Measurements from ENCODE around the gene ASXL1.
A peak's percentile ranks its signal among the peaks of the same experiment; 100 is the strongest.

Gene ASXL1

DNA sequence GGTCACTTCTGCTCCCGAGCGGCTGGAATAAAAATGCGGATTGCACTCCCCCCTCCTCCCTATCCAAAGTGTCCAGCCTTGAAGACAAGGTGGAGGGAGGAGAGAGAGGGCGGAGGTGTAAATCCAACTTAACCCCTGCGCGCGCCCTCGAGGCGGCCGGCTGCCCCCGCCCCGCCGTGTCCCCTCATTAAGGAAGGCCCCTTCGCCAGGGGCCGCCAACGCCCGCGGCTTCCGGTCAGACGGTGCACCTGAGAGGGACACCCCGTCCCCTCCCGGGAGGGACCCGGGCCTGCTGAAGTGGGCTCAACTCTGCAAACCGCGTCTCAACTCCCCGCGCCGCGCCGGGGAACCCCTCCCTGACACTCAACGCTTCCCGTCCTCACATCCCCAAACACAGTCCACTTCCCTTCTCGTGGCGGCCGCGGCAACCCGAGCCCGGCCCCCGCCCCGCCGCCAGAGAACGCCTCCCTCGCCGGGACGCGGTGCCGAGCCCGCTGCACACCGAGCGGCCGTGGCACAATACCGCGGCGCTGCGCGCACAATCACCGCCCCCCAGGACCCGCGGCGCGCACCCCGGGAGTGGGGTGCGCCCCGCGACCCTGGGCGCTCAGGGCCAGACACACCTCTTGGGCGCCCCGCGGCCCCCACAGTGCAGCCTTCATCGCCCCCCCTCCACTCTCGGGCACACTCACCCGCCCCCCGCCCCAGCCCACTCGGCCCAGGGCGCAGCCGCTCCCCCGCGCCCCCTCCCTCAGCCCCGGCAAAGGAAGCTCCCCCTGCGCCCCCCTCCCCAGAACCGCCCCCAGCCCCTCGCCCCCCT, 124.5 kb downstream of the ASXL1 start:
- no peak for DNase-seq (ENCODE audit: extremely low read depth, low read depth)
- TF ChIP-seq CTCF (IDR thresholded peaks at IDR 0.05; ENCODE audit: low read depth, low read length): no peak

GRCh38 chr20:32483351-32484224, 125.5 kb downstream of the ASXL1 start:
- DNase-seq (ENCODE audit: extremely low read depth, low read depth): peak; percentile 19
- no peak for TF ChIP-seq CTCF (IDR thresholded peaks at IDR 0.05; ENCODE audit: low read depth, low read length)

- DNase-seq (ENCODE audit: extremely low read depth, low read depth): no peak
- no peak for TF ChIP-seq CTCF (IDR thresholded peaks at IDR 0.05; ENCODE audit: low read depth, low read length)
These were observed 126.3 kb downstream of the ASXL1 start for GRCh38 chr20:32484225-32484957.

DNA sequence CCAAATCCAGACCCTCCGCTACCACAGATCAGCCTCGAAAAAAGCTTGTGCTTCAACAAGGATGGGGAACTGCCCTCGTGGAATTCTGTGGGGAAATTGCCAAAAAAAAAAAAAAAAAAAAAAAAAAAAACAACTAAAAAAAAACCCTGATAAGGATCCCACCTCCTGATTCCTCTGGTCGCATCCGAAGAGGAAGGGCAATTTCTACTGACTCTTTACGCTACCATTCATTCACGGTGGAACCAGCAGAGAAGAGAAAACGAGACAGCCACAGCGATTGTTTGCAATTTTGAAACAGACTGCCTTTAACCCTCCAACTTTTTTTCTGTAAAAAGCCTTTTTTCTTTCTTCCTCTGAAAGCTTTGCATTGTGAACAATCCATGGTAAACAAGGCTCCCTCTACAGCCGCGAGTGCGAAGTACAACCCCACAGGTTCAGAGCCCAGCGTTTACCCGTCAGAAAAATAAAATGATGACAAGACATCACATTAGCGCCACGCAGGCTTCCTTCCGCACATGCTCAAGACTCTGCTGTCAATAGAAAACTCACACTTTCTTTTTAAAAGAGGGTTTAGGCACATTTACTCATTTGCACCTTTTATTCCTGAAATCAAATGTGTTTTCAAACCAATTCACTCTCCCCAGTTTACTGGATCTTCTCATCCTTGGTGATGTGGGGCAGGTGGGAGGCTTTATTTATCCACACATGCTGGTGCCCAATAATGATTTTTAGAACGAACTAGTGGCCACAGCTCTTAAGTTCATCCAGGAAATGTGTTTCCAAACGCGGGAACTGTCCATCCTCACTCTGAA, 127.0 kb downstream of the ASXL1 start:
- DNase-seq (ENCODE audit: extremely low read depth, low read depth): peak; percentile 56
- TF ChIP-seq CTCF (IDR thresholded peaks at IDR 0.05; ENCODE audit: low read depth, low read length): peak; percentile 88

- no peak for DNase-seq (ENCODE audit: extremely low read depth, low read depth)
- TF ChIP-seq CTCF (IDR thresholded peaks at IDR 0.05; ENCODE audit: low read depth, low read length): no peak
These were observed 127.8 kb downstream of the ASXL1 start for GRCh38 chr20:32485770-32486478.

- DNase-seq (ENCODE audit: extremely low read depth, low read depth): no peak
- TF ChIP-seq CTCF (IDR thresholded peaks at IDR 0.05; ENCODE audit: low read depth, low read length): no peak
These were observed 129.2 kb downstream of the ASXL1 start for GRCh38 chr20:32487381-32487780.

Data from AG09319 (cell line).